HepG2 (cell line): ENCODE measurements around the gene ATG7.

Experiments used
- ARID5B ChIP-seq: IDR thresholded peaks from 2 replicates; pipeline ENCODE4 v1.4.0; 2020; ENCODE audit warnings: mild to moderate bottlenecking, missing genetic modification reagents
- CTCF ChIP-seq: sonication (generic); formaldehyde crosslinking; IDR thresholded peaks from 2 replicates; pipeline ENCODE4 v1.5.0; 2020; ENCODE audit warnings: mild to moderate bottlenecking, missing genetic modification reagents, moderate library complexity
- EP300 ChIP-seq, 3 experiments: sonication (generic) in 1 of 3; formaldehyde crosslinking in 1 of 3; IDR thresholded peaks; 2 replicates each; pipeline versions ENCODE4 v1.5.1 to v1.6.1; 2011 to 2020; ENCODE audit warnings: low read depth in 2 of 3, low read length in 2 of 3, borderline replicate concordance in 1 of 3, improper control_type of control experiment in 1 of 3, mild to moderate bottlenecking in 1 of 3, missing genetic modification reagents in 1 of 3, moderate library complexity in 1 of 3
- HHEX ChIP-seq: IDR thresholded peaks from 2 replicates; pipeline ENCODE4 v1.6.1; 2016; ENCODE audit warnings: control low read depth
- HMGA1 ChIP-seq: sonication (generic); formaldehyde crosslinking; conservative IDR thresholded peaks from 2 replicates; pipeline ENCODE4 v1.4.0; 2020; ENCODE audit warnings: missing genetic modification reagents
- RAD21 ChIP-seq: fragments of 450-650 bp; formaldehyde crosslinking; IDR thresholded peaks from 2 replicates; pipeline ENCODE4 v1.5.0; 2020; ENCODE audit warnings: mild to moderate bottlenecking
- RBAK ChIP-seq: sonication (generic); formaldehyde crosslinking; IDR thresholded peaks from 2 replicates; pipeline ENCODE4 v1.5.1; 2020; ENCODE audit warnings: mild to moderate bottlenecking, missing genetic modification reagents
- TFDP1 ChIP-seq: IDR thresholded peaks from 2 replicates; pipeline ENCODE4 v1.6.1; 2016; ENCODE audit warnings: missing compliant biosample characterization, missing genetic modification reagents, borderline replicate concordance
- ZC3H4 ChIP-seq: sonication (generic); formaldehyde crosslinking; IDR thresholded peaks from 2 replicates; pipeline ENCODE4 v1.4.0; 2020; ENCODE audit warnings: missing genetic modification reagents, borderline replicate concordance
- ZNF17 ChIP-seq: sonication (generic); formaldehyde crosslinking; IDR thresholded peaks from 2 replicates; pipeline ENCODE4 v1.5.0; 2020; ENCODE audit warnings: mild to moderate bottlenecking, missing genetic modification reagents
- ZSCAN25 ChIP-seq: sonication (generic); formaldehyde crosslinking; IDR thresholded peaks from 2 replicates; pipeline ENCODE4 v1.8.0; 2022; ENCODE audit warnings: mild to moderate bottlenecking, missing genetic modification reagents

GRCh38 chr3:11379238-11379823 is 107.1 kb downstream of the ATG7 start:
- TF ChIP-seq ZNF17 (CRISPR knock-in tag) (no peak), ZC3H4 (no peak), EP300 (IDR thresholded peaks at IDR 0.05; ENCODE audit: low read depth in 2 of 2, low read length in 2 of 2) (no peak), EP300 (CRISPR knock-in tag; IDR thresholded peaks at IDR 0.05; ENCODE audit: borderline replicate concordance) (no peak), CTCF (CRISPR knock-in tag) (peak; percentile 72), RBAK (CRISPR knock-in tag) (no peak), TFDP1 (CRISPR knock-in tag) (no peak), RAD21 (CRISPR knock-in tag) (peak; percentile 52; the same call in 1 of the 2 replicates), ZSCAN25 (CRISPR knock-in tag) (no peak), HHEX (CRISPR knock-in tag) (no peak), HMGA1 (CRISPR knock-in tag) (no peak), ARID5B (CRISPR knock-in tag) (no peak)
